Measurements from ENCODE around the gene GNAO1.

GNAO1 gene

GRCh38 chr16:56340864-56341365 lies 149.6 kb downstream of the GNAO1 start:
- Histone ChIP-seq H3K27ac (ENCODE audit: extremely low read depth, low read depth, low read length) (no peak overlapping the region), H3K4me1 (ENCODE audit: control insufficient read depth, insufficient read depth, low read length) (no peaks in the 10 kb centered on the region), H3K9me3 (ENCODE audit: control insufficient read depth, insufficient read depth, low read depth, low read length) (no peaks in the 10 kb centered on the region), H3K4me3 (ENCODE audit: low read depth, low read length) (no peak overlapping the region), H3K36me3 (ENCODE audit: control insufficient read depth in 2 of 2, insufficient read depth in 1 of 2, low read length in 2 of 2) (no peaks in the 10 kb centered on the region)
- CTCF ChIA-PET, result interaction anchor here (1.3 to 3.5 kb wide), 4 partner anchors 12 to 876 kb away, joined by 3 to 21 read pairs (median 4); no protein-coding TSS in a partner anchor
- POLR2A ChIA-PET, result no interaction called here
- no peak for TF ChIP-seq KLF1 (tag by site-specific recombination; IDR thresholded peaks at IDR 0.05)
- TF ChIP-seq ZNF140 (tag by site-specific recombination; IDR thresholded peaks at IDR 0.05), result no peak
- TF ChIP-seq FEZF1 (tag by site-specific recombination; IDR thresholded peaks at IDR 0.05), result no peak
- TF ChIP-seq ZFP41 (tag by site-specific recombination; IDR thresholded peaks at IDR 0.05; ENCODE audit: borderline replicate concordance), result no peak
- TF ChIP-seq KLF17 (tag by site-specific recombination; IDR thresholded peaks at IDR 0.05), result no peak
- no peak for TF ChIP-seq MZF1 (tag by site-specific recombination; IDR thresholded peaks at IDR 0.05; ENCODE audit: borderline replicate concordance)
- TF ChIP-seq ZNF776 (tag by site-specific recombination; IDR thresholded peaks at IDR 0.05; ENCODE audit: borderline replicate concordance), result no peak
- no peak for TF ChIP-seq ZNF248 (tag by site-specific recombination; IDR thresholded peaks at IDR 0.05)

DNA sequence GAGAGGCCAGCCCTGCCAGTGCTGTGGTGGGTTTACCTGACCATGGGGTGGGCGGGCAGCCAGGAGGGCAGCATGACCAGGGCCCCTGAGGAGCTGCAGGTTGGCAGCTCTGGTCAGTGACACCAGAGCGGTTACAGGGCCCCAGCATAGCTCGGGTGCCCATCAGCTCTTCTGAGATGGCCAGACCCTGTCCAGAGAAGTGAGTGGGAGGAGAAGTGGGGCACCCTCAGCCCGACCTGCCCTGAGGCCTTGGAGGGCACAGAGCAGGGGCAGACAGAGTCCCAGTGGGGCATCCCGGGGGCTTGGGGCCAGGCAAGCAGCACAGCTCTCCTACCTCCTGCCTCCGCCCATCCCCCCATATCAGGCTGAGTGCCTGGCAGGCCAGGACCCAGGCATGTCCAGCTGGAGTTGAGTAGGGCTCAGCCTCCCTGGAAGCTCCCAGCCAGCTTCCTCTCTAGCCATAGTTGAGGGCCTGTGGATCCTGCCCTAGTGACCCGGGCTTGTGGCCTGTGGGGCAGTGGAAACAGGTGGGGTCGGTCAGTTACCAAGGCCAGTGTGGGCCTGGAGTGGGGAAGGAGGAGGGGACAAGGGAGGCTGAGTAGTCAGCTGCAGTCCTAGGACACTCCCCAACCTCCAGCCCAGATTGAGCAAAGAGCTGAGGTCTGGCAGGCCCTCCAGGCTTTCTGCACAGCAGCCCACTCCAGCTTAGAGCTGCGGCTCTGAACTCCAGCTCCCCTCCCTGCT lies 150.5 kb downstream of the GNAO1 start:
- TF ChIP-seq GFI1B (tag by site-specific recombination; IDR thresholded peaks at IDR 0.05), result no peak
- TF ChIP-seq ZNF837 (tag by site-specific recombination; IDR thresholded peaks at IDR 0.05), result no peak
- TF ChIP-seq EGR2 (tag by site-specific recombination; IDR thresholded peaks at IDR 0.05; ENCODE audit: low read depth), result no peak
- TF ChIP-seq ZNF791 (tag by site-specific recombination; IDR thresholded peaks at IDR 0.05), result no peak
- Histone ChIP-seq H3K9me3 (ENCODE audit: control insufficient read depth, insufficient read depth, low read depth, low read length) (no peaks in the 10 kb centered on the region), H3K4me1 (ENCODE audit: control insufficient read depth, insufficient read depth, low read length) (no peaks in the 10 kb centered on the region), H3K36me3 (ENCODE audit: control insufficient read depth in 2 of 2, insufficient read depth in 1 of 2, low read length in 2 of 2) (no peaks in the 10 kb centered on the region), H3K4me3 (ENCODE audit: low read depth, low read length) (no peak overlapping the region), H3K27ac (ENCODE audit: extremely low read depth, low read depth, low read length) (no peak overlapping the region)
- CTCF ChIA-PET, result interaction anchor here (0.5 to 3.5 kb wide), 6 partner anchors 13 to 877 kb away, joined by 3 to 21 read pairs (median 4); no protein-coding TSS in a partner anchor
- POLR2A ChIA-PET, result no interaction called here

DNA sequence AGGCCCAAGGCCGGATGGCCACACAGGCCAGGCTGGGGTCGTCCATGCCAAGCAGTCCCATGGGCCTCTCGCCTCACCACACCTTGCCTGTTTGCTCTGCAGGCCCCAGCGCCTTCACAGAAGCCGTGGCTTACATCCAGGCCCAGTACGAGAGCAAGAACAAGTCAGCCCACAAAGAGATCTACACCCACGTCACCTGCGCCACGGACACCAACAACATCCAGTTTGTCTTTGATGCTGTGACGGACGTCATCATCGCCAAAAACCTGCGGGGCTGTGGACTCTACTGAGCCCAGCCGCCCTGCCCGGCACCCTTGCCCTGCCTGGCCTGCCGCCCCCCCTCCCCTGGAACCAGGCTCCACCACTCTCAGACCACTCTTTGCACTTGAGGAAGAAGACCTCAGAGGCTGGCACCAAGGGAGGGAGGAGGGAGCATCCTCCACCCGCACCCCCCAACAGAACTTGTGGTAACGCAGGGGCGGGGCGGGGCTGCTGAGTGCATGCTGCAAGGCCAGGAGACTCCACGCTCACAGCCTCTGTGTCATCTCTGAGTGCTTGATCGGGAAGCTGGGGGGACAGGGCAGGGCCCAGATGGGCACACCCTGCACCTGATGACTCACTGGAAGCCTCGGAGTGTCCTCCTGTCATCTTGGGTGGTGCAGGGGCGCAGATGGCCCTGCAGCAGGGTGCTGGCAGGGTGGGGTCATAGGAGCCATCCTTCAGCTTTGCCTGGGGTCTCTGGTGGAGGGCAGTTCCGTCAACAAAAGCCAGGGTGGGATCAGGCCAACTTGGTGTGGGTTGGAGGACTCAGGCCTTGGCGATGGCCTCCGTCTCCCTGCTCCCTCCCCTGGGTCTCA lies 152.6 kb downstream of the GNAO1 start:
- no peak overlapping the region for H3K27ac ChIP-seq (ENCODE audit: extremely low read depth, low read depth, low read length)
- POLR2A ChIA-PET, result no interaction called here
- H3K4me3 ChIP-seq (ENCODE audit: low read depth, low read length), result no peak overlapping the region
- H3K4me1 ChIP-seq (ENCODE audit: control insufficient read depth, insufficient read depth, low read length), result no peaks in the 10 kb centered on the region
- CTCF ChIA-PET, result interaction anchor here (4.0 kb wide), 1 partner anchor 13 kb away, joined by 25 read pairs; no protein-coding TSS in a partner anchor
- H3K9me3 ChIP-seq (ENCODE audit: control insufficient read depth, insufficient read depth, low read depth, low read length), result no peaks in the 10 kb centered on the region
- no peaks in the 10 kb centered on the region for H3K36me3 ChIP-seq (ENCODE audit: control insufficient read depth in 2 of 2, insufficient read depth in 1 of 2, low read length in 2 of 2)
- TF ChIP-seq KLF10 (tag by site-specific recombination; IDR thresholded peaks at IDR 0.05) (no peak), ZBTB17 (tag by site-specific recombination; IDR thresholded peaks at IDR 0.05) (no peak), KLF1 (tag by site-specific recombination; IDR thresholded peaks at IDR 0.05) (peak; percentile 87), GLI2 (tag by site-specific recombination; IDR thresholded peaks at IDR 0.05; ENCODE audit: borderline replicate concordance, low read depth) (no peak), ZNF76 (tag by site-specific recombination; IDR thresholded peaks at IDR 0.05; ENCODE audit: borderline replicate concordance, low read depth) (no peak)

Data from HEK293 (cell line).